Right lobe of liver (tissue), 4 donors: ENCODE data around the gene ZBTB17.

Experiments used
- CTCF ChIP-seq, 4 donors: fragments of 200-600 bp in 3 of 4; fragments of 450-650 bp in 1 of 4; IDR thresholded peaks; one replicate each; pipeline versions ENCODE4 v1.5.1 to v1.8.0; 2016 to 2022; ENCODE audit warnings: antibody characterized with exemption in 4 of 4, mild to moderate bottlenecking in 2 of 4
- POLR2A ChIP-seq: fragments of 450-650 bp; IDR thresholded peaks from one replicate; pipeline ENCODE4 v1.6.1; 2017; ENCODE audit warnings: antibody characterized with exemption, mild to moderate bottlenecking
- donor health status: DM: no; HTN: no; CAD: no.
- donor health status: DM: no; HTN: no; CAD: no.
- donor health status: DM: no; HTN: yes; CAD: no.

DNA sequence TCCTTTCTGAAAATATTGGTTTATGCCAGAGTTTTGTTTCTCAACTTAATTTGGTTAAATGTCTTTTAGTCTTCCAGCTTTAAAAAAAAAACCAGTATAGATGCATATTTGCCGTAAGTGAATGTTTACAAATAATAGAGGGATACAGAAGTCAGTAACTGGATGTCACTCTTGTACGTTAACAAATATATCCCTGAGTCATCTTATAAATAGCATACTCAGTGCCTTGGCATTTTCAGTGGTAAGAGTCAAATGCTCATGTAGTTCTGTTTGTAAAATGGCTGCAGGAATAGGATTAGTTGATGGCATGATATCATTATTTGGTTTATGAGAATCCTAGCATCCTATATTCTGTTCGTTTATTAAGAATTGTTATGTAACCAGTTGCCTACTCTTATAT lies 73.0 kb downstream of the ZBTB17 start:
- TF ChIP-seq CTCF (IDR thresholded peaks at IDR 0.05): no peak
- no peak for TF ChIP-seq POLR2A
